Measurements from ENCODE around the gene ADAMTSL1. TPM values are rescaled to one million over a fixed set of nuclear protein-coding genes. Genes with fewer than 3 reads are reported as not detected.
"Not testable (repeated sequence)": the region's sequence is repeated elsewhere in the genome, so short reads cannot be mapped to it uniquely, and the experiment has no call there.

The ADAMTSL1 gene
- total RNA-seq, 3 donors from 2014 or later: 3.6 to 7.5 (median 4.2) TPM

DNA sequence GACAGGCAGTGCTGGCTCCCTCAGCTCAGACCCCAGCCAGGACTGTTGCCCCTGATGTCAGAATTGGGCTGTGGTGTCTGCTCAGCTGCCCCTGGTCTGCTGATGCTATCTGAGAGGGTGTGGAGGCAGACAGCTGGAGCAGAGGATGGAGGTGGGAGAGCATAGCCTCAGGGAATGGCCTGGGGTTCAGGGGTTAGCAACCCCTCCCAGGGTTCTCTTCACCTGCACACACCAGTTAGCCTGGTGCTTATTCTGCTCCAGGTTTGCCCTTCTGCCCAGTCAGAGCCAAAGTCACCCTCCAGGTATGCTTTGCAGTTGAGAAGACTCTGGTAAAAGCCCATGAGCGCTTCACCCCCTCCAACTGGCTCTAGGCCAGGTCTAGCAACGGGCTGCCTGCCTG, 449.2 kb downstream of the ADAMTSL1 start:
- Histone ChIP-seq H3K4me3 (no peak overlapping the region), H3K27ac (no peak overlapping the region), H3K27me3 (no peaks in the 10 kb centered on the region), H3K9me3 (no peaks in the 10 kb centered on the region), H3K36me3 (no peaks in the 10 kb centered on the region), H3K4me1 (no peaks in the 10 kb centered on the region)
- DNase-seq (ENCODE audit: low spot score in 2 of 2): no peak
- intact Hi-C loops (cut with DNase I; ENCODE audit: low total_unique reads): no loop called here
- TF ChIP-seq, protein P1, sequence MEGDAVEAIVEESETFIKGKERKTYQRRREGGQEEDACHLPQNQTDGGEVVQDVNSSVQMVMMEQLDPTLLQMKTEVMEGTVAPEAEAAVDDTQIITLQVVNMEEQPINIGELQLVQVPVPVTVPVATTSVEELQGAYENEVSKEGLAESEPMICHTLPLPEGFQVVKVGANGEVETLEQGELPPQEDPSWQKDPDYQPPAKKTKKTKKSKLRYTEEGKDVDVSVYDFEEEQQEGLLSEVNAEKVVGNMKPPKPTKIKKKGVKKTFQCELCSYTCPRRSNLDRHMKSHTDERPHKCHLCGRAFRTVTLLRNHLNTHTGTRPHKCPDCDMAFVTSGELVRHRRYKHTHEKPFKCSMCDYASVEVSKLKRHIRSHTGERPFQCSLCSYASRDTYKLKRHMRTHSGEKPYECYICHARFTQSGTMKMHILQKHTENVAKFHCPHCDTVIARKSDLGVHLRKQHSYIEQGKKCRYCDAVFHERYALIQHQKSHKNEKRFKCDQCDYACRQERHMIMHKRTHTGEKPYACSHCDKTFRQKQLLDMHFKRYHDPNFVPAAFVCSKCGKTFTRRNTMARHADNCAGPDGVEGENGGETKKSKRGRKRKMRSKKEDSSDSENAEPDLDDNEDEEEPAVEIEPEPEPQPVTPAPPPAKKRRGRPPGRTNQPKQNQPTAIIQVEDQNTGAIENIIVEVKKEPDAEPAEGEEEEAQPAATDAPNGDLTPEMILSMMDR (IDR thresholded peaks at IDR 0.05): no peak
- TF ChIP-seq POLR2A (IDR thresholded peaks at IDR 0.05) (no peak), POLR2AphosphoS5 (IDR thresholded peaks at IDR 0.05) (no peak)

DNA sequence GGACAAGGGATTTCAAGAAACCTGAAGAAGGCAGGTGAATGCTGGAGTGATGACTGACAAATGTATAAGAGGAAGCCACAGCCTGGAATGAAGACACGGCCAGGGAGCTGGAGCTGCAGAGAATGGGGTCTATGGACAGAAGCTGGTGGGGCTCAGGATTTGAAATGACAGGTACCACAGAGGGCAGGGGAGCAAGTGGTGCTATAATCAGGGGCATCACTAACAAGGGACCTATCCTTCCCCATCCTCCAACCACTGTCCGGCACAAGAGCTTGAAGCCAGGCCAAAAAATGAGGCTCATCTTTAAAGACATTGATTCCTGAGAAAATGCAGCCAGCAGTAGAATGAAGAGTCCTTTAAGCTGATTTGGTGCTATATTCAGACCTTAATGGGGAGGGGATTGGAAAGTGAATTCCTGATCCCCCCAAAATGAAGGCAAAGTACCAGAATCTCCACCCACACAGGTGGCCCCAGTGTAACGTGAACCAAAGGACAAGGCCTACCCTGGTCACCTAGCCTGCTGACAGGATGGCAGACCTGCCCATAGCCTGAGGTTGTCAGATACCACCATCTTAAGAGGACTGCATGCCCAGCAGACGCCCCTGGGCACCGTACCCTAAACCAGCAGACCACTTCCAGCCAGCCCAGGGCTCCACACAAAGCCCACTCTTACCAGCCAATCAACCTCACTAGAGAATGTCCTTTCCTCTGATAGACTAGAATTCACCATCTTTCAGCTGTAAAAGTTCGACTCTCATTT, 449.9 kb downstream of the ADAMTSL1 start:
- DNase-seq (ENCODE audit: low spot score in 2 of 2): no peak
- H3K36me3 ChIP-seq: no peaks in the 10 kb centered on the region
- TF ChIP-seq, protein P1 (IDR thresholded peaks at IDR 0.05): no peak
- TF ChIP-seq POLR2AphosphoS5 (IDR thresholded peaks at IDR 0.05) (no peak), POLR2A (IDR thresholded peaks at IDR 0.05) (no peak)
- H3K9me3 ChIP-seq: no peaks in the 10 kb centered on the region
- H3K4me3 ChIP-seq: no peak overlapping the region
- no peaks in the 10 kb centered on the region for H3K27me3 ChIP-seq
- H3K27ac ChIP-seq: no peak overlapping the region
- intact Hi-C loops (cut with DNase I; ENCODE audit: low total_unique reads): no loop called here
- H3K4me1 ChIP-seq: no peaks in the 10 kb centered on the region

DNA sequence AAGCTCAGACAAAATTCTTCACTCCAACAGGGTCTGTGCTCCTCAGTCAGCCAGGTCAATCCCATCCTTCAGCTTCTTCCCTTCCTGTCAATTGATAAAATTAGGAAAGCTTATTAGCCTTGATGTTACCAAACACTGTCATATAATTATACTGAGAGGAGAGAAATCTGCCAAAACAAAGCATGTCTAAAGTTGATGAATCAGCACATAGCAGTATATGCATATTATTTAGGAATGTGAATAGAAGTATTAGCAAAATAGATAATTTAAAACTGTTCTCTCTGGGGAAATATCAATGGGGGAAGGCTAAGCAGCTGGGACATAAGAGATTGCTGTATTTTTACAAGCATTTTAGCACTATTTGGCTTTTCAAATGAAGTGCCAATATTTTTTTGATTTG, 451.9 kb downstream of the ADAMTSL1 start:
- intact Hi-C loops (cut with DNase I; ENCODE audit: low total_unique reads): loop anchor here (2.0 kb wide), 1 partner anchor 53 kb away; no protein-coding TSS in a partner anchor
- Histone ChIP-seq H3K27me3 (no peaks in the 10 kb centered on the region), H3K27ac (no peak overlapping the region), H3K4me3 (no peak overlapping the region), H3K9me3 (no peaks in the 10 kb centered on the region), H3K4me1 (no peaks in the 10 kb centered on the region), H3K36me3 (no peaks in the 10 kb centered on the region)
- no peak for TF ChIP-seq POLR2AphosphoS5 (IDR thresholded peaks at IDR 0.05)
- no peak for TF ChIP-seq POLR2A (IDR thresholded peaks at IDR 0.05)
- TF ChIP-seq, protein P1 (IDR thresholded peaks at IDR 0.05): no peak
- DNase-seq (ENCODE audit: low spot score in 2 of 2): no peak

DNA sequence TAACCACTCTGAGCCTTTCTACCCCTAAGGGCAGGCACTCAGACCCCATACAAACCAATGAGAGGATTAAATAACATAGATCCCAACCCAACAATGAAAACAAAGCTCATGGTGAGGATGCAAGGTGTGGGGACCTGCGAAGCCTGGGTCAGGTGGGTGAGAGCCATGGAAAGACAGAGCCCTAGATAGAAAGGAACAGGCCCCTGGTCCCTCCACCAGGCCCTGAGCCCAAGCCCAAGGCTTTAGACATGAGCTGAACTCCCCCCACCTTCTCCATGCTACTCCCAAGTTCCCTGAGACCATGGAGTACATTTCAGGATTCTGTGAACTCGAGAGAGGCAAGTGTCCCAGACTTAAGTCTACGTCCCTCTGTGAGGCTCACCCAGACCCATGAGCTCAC, 452.6 kb downstream of the ADAMTSL1 start:
- Histone ChIP-seq H3K4me1 (no peaks in the 10 kb centered on the region), H3K4me3 (no peak overlapping the region), H3K27ac (no peak overlapping the region), H3K36me3 (no peaks in the 10 kb centered on the region), H3K9me3 (no peaks in the 10 kb centered on the region), H3K27me3 (no peaks in the 10 kb centered on the region)
- intact Hi-C loops (cut with DNase I; ENCODE audit: low total_unique reads): loop anchor here (2.0 kb wide), 1 partner anchor 52 kb away; no protein-coding TSS in a partner anchor
- no peak for DNase-seq (ENCODE audit: low spot score in 2 of 2)
- TF ChIP-seq, protein P1 (IDR thresholded peaks at IDR 0.05): no peak
- no peak for TF ChIP-seq POLR2AphosphoS5 (IDR thresholded peaks at IDR 0.05)

DNA sequence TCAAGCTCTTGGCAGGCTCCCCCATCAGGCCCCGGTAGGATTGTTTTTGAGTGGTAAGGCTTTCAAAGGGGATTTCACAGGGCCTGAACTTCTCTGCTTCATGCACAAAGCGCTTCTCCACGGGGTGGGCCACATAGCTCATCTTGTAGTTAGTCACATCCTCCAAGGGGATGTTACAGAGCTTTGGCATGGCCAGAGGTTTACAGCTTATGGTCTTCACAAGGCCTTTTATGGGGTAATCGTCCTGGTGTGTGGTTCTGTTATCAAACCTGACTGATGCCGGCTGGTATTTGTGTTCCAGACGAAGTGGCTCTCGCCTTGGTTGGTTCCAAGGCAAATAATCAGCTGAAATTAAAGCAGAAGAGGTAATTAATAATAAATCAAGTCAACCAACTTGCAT, 454.8 kb downstream of the ADAMTSL1 start:
- Histone ChIP-seq H3K27me3 (no peaks in the 10 kb centered on the region), H3K36me3 (no peaks in the 10 kb centered on the region), H3K9me3 (no peaks in the 10 kb centered on the region), H3K27ac (no peak overlapping the region), H3K4me3 (no peak overlapping the region), H3K4me1 (no peaks in the 10 kb centered on the region)
- intact Hi-C loops (cut with DNase I; ENCODE audit: low total_unique reads): no loop called here
- TF ChIP-seq, protein P1 (IDR thresholded peaks at IDR 0.05): no peak
- TF ChIP-seq POLR2AphosphoS5 (IDR thresholded peaks at IDR 0.05): no peak
- DNase-seq (ENCODE audit: low spot score in 2 of 2): no peak

DNA sequence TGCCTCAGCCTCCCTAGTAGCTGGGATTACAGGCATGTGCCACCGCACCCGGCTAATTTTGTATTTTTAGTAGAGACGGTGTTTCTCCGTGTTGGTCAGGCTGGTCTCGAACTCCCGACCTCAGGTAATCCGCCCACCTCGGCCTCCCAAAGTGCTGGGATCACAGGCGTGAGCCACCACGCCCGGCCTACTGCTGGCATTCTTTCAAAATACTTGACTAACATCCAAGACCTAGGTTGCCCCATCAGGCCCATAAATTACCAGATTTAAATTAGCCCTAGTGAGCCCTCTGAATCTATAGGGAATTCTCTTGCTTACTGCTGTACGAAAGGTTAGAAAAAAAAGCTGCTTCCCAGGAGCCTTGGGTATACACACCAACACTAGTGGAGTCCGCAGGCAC, 456.7 kb downstream of the ADAMTSL1 start:
- intact Hi-C loops (cut with DNase I; ENCODE audit: low total_unique reads); H3K36me3 ChIP-seq; DNase-seq (ENCODE audit: low spot score in 2 of 2); H3K9me3 ChIP-seq; H3K4me3 ChIP-seq; H3K27ac ChIP-seq; H3K4me1 ChIP-seq; H3K27me3 ChIP-seq: not testable (repeated sequence)
